SK-N-SH (cell line): ENCODE measurements around the gene KANK3. TPM values are rescaled to one million over a fixed set of nuclear protein-coding genes. Genes with fewer than 3 reads are reported as not detected.
A peak's percentile ranks its signal among the peaks of the same experiment; 100 is the strongest.

ENCODE experiments used
- CTCF ChIA-PET: fragments of 300-600, 350-600 bp; formaldehyde crosslinking; extraction: SDS; loops from one replicate; lab custom pipeline; 2021; lab: Yijun Ruan, JAX
- POLR2A ChIA-PET: fragments of 350-600 bp; sonication (Branson Sonifier 250); formaldehyde crosslinking; extraction: SDS; loops from one replicate; lab custom pipeline; 2020; ENCODE audit warnings: antibody characterized with exemption, inconsistent platforms; lab: Yijun Ruan, JAX
- DNase-seq: peaks from one replicate; pipeline ENCODE4 v3.0.0; 2012
- H2AFZ ChIP-seq: fragments of 200-600 bp; sonication (generic); 2 replicates; pipeline ENCODE4 v1.8.1; 2016; ENCODE audit warnings: antibody characterized with exemption, mild to moderate bottlenecking, low read depth
- H3F3A ChIP-seq: fragments of 200-600 bp; sonication (generic); replicated peaks from 2 replicates; pipeline ENCODE3; 2016; ENCODE audit warnings: antibody characterized with exemption, mild to moderate bottlenecking; ENCODE audit not compliant: insufficient read depth
- H3K27ac ChIP-seq, 2 experiments: fragments of 200-500 bp in 1 of 2; fragments of 200-600 bp in 1 of 2; sonication (Bioruptor generic) in 1 of 2; sonication (generic), shearing (Covaris generic) in 1 of 2; 2 replicates each; pipeline versions ENCODE4 v1.5.1 to v1.6.1; 2014 to 2016; ENCODE audit warnings: low read depth in 2 of 2, inconsistent platforms in 1 of 2, low read length in 1 of 2, mild to moderate bottlenecking in 1 of 2, mixed read lengths in 1 of 2
- H3K27me3 ChIP-seq: fragments of 200-600 bp; sonication (generic), shearing (Covaris generic); 2 replicates; pipeline ENCODE4 v1.6.1; 2016; ENCODE audit warnings: mixed run types; ENCODE audit not compliant: insufficient read depth
- H3K36me3 ChIP-seq, 2 experiments: fragments of 200-500 bp in 1 of 2; fragments of 200-600 bp in 1 of 2; sonication (Bioruptor generic) in 1 of 2; sonication (generic) in 1 of 2; replicated peaks in 1 of 2; 2 replicates each; pipeline versions ENCODE3 to v1.5.1; 2014 to 2016; ENCODE audit warnings: low read length in 1 of 2, mild to moderate bottlenecking in 1 of 2; ENCODE audit not compliant: insufficient read depth in 2 of 2, control insufficient read depth in 1 of 2
- H3K4me1 ChIP-seq, 2 experiments: fragments of 200-500 bp in 1 of 2; fragments of 200-600 bp in 1 of 2; sonication (Bioruptor generic) in 1 of 2; sonication (generic), shearing (Covaris generic) in 1 of 2; 2 replicates each; pipeline versions ENCODE4 v1.5.1 to v1.6.1; 2014 to 2016; ENCODE audit warnings: low read depth in 1 of 2, low read length in 1 of 2, mixed run types in 1 of 2; ENCODE audit not compliant: insufficient read depth in 2 of 2, control insufficient read depth in 1 of 2
- H3K4me2 ChIP-seq: fragments of 200-600 bp; sonication (generic), shearing (Covaris generic); 2 replicates; pipeline ENCODE4 v1.6.1; 2017; ENCODE audit warnings: mixed run types
- H3K4me3 ChIP-seq, 2 experiments: fragments of 200-500 bp in 1 of 2; fragments of 200-600 bp in 1 of 2; sonication (Bioruptor generic) in 1 of 2; sonication (generic), shearing (Covaris generic) in 1 of 2; 2 replicates each; pipeline versions ENCODE4 v1.5.1 to v1.8.1; 2014 to 2016; ENCODE audit warnings: low read depth in 2 of 2, inconsistent platforms in 1 of 2, low read length in 1 of 2, mild to moderate bottlenecking in 1 of 2, mixed read lengths in 1 of 2, moderate library complexity in 1 of 2
- H3K79me2 ChIP-seq: fragments of 200-600 bp; sonication (generic); 2 replicates; pipeline ENCODE4 v1.8.1; 2017; ENCODE audit warnings: mild to moderate bottlenecking; ENCODE audit not compliant: insufficient read depth
- H3K9ac ChIP-seq: fragments of 200-600 bp; sonication (generic); 2 replicates; pipeline ENCODE4 v1.6.1; 2017; ENCODE audit warnings: mixed run types
- H3K9me2 ChIP-seq: fragments of 200-600 bp; sonication (generic); 2 replicates; pipeline ENCODE4 v1.6.1; 2017; ENCODE audit warnings: mixed run types
- H3K9me3 ChIP-seq: fragments of 200-600 bp; sonication (generic); 2 replicates; pipeline ENCODE4 v1.6.1; 2017; ENCODE audit warnings: mixed run types, mild to moderate bottlenecking, moderate library complexity
- H4K20me1 ChIP-seq: fragments of 200-600 bp; sonication (generic); 2 replicates; pipeline ENCODE4 v1.6.1; 2017; ENCODE audit warnings: mild to moderate bottlenecking, mixed run types; ENCODE audit not compliant: insufficient read depth
- EZH2phosphoT487 ChIP-seq: fragments of 200-600 bp; sonication (generic); IDR thresholded peaks from 2 replicates; pipeline ENCODE4 v1.6.1; 2017; ENCODE audit warnings: low read depth, mixed run types, mild to moderate bottlenecking, antibody characterized with exemption, moderate library complexity, borderline replicate concordance
- FOSL2 ChIP-seq: IDR thresholded peaks from 2 replicates; pipeline ENCODE4 v1.4.0; 2012; ENCODE audit warnings: low read depth, mild to moderate bottlenecking, moderate library complexity, borderline replicate concordance
- FOXJ3 ChIP-seq: sonication (generic); formaldehyde crosslinking; IDR thresholded peaks from 2 replicates; pipeline ENCODE4 v1.5.1; 2020; ENCODE audit warnings: mild to moderate bottlenecking, missing genetic modification reagents
- FOXM1 ChIP-seq: IDR thresholded peaks from 2 replicates; pipeline ENCODE4 v1.4.0; 2012; ENCODE audit warnings: low read depth, mild to moderate bottlenecking
- GABPA ChIP-seq: IDR thresholded peaks from 2 replicates; pipeline ENCODE4 v1.4.0; 2012; ENCODE audit warnings: low read depth, mild to moderate bottlenecking
- IRF3 ChIP-seq: fragments of 150-350 bp; IDR thresholded peaks from 2 replicates; pipeline ENCODE4 v1.6.1; 2016; ENCODE audit warnings: mild to moderate bottlenecking, low read depth, low read length
- JUND ChIP-seq: IDR thresholded peaks from 2 replicates; pipeline ENCODE4 v1.4.0; 2012
- MAX ChIP-seq: IDR thresholded peaks from 2 replicates; pipeline ENCODE4 v1.4.0; 2012; ENCODE audit warnings: low read depth
- MEF2A ChIP-seq: IDR thresholded peaks from 2 replicates; pipeline ENCODE4 v1.4.0; 2012; ENCODE audit warnings: low read depth, borderline replicate concordance
- MXI1 ChIP-seq: IDR thresholded peaks from 2 replicates; pipeline ENCODE4 v1.6.1; 2012; ENCODE audit warnings: mild to moderate bottlenecking, low read depth, low read length, improper control_type of control experiment
- NRF1 ChIP-seq: IDR thresholded peaks from 2 replicates; pipeline ENCODE4 v1.6.1; 2012; ENCODE audit warnings: low read depth, mild to moderate bottlenecking, low read length
- POLR2AphosphoS5 ChIP-seq: IDR thresholded peaks from 2 replicates; pipeline ENCODE4 v1.6.1; 2012; ENCODE audit warnings: low read depth, low read length
- REST ChIP-seq: IDR thresholded peaks from 2 replicates; pipeline ENCODE4 v1.6.1; 2012; ENCODE audit warnings: mild to moderate bottlenecking, low read depth, low read length, moderate library complexity
- SMC3 ChIP-seq: IDR thresholded peaks from 2 replicates; pipeline ENCODE4 v1.6.1; 2012; ENCODE audit warnings: low read depth, low read length, improper control_type of control experiment
- TCF12 ChIP-seq: IDR thresholded peaks from 2 replicates; pipeline ENCODE4 v1.4.0; 2012
- TEAD4 ChIP-seq: IDR thresholded peaks from 2 replicates; pipeline ENCODE4 v1.4.0; 2012; ENCODE audit warnings: mild to moderate bottlenecking, borderline replicate concordance; ENCODE audit not compliant: insufficient read depth
- YY1 ChIP-seq: IDR thresholded peaks from 2 replicates; pipeline ENCODE4 v1.4.0; 2012; ENCODE audit warnings: low read depth, mild to moderate bottlenecking
- ZBTB33 ChIP-seq: IDR thresholded peaks from 2 replicates; pipeline ENCODE4 v1.4.0; 2012; ENCODE audit warnings: low read depth, borderline replicate concordance
- WGBS: methylation state at CpG from one replicate; pipeline ENCODE4 v1.1.6; 2017; ENCODE audit warnings: low lambda C conversion rate; 5-methylcytosine and 5-hydroxymethylcytosine counted together
- polyA plus RNA-seq, 3 experiments: library from polyadenylated mRNA; depleted of rRNA; stranded (reverse); fragments of >200 nt; gene quantifications; 2 replicates each; pipeline ENCODE4 v1.2.3, GENCODE V29; 2012

Gene KANK3
- polyA plus RNA-seq, 1 of the 3 experiments (the other 2 are of a cell fraction), result 0.51 TPM

- CTCF ChIA-PET, result interaction anchor here (1.2 to 5.0 kb wide), 2 partner anchors 12 to 140 kb away, joined by 3 to 51 read pairs; no protein-coding TSS in a partner anchor
- DNase-seq, result no peak
- Histone ChIP-seq H3K4me2 (peak overlapping the region; percentile 97), H3K4me1 (peaks cover 30 to 39% of the 10 kb centered on the region in 2 experiments; a peak in 3 of 4 replicates), H3K4me3 (peak overlapping the region in 1 of 2 experiments; percentile 35; a peak in 1 of 4 replicates), H3K9ac (no peak overlapping the region), H4K20me1 (no peaks in the 10 kb centered on the region), H3K9me3 (no peaks in the 10 kb centered on the region), H3K36me3 (peaks cover 0 to 7% of the 10 kb centered on the region in 2 experiments), H2AFZ (no peak overlapping the region), H3K27ac (no peak overlapping the region; a peak in 1 of 4 replicates), H3K79me2 (peaks cover 9% of the 10 kb centered on the region; the same call in 1 of the 2 replicates), H3K27me3 (no peaks in the 10 kb centered on the region), H3K9me2 (no peaks in the 10 kb centered on the region), H3F3A (peaks cover 21% of the 10 kb centered on the region)
- WGBS, result 100% methylated on average over 8 of the region's 11 CpGs
- POLR2A ChIA-PET, result interaction anchor here (1.3 to 1.9 kb wide), 2 partner anchors 45 to 148 kb away, joined by 3 to 4 read pairs; partner anchors contain the start of genes NDUFA7, RPS28 and ZNF414
- TF ChIP-seq FOSL2, result no peak
- no peak for TF ChIP-seq TEAD4
- TF ChIP-seq FOXJ3 (CRISPR knock-in tag), result no peak
- TF ChIP-seq SMC3, result no peak
- no peak for TF ChIP-seq EZH2phosphoT487
- TF ChIP-seq GABPA, result no peak
- no peak for TF ChIP-seq REST
- no peak for TF ChIP-seq FOXM1
- TF ChIP-seq JUND, result no peak
- no peak for TF ChIP-seq TCF12
- no peak for TF ChIP-seq MXI1
- TF ChIP-seq NRF1, result no peak
- TF ChIP-seq IRF3, result no peak
- TF ChIP-seq ZBTB33, result no peak
- no peak for TF ChIP-seq POLR2AphosphoS5
- TF ChIP-seq YY1, result no peak
- no peak for TF ChIP-seq MEF2A
- no peak for TF ChIP-seq MAX
Observed at GRCh38 chr19:8366121-8366581, 23.1 kb upstream of the KANK3 start.
